Hepatocyte (in vitro differentiated cells): ENCODE results near the gene LRRC47.

Source experiments
- EZH2 ChIP-seq: fragments of 200-600 bp; sonication (generic); IDR thresholded peaks from 2 replicates; pipeline ENCODE4 v1.6.1; 2016; ENCODE audit warnings: antibody characterized with exemption, mild to moderate bottlenecking, borderline replicate concordance
- TF ChIP-seq, protein P1 (sequence below): fragments of 200-600 bp; sonication (generic); IDR thresholded peaks from 2 replicates; pipeline ENCODE4 v1.5.1; 2016; ENCODE audit warnings: antibody characterized with exemption, mild to moderate bottlenecking; ENCODE audit not compliant: poor library complexity

DNA sequence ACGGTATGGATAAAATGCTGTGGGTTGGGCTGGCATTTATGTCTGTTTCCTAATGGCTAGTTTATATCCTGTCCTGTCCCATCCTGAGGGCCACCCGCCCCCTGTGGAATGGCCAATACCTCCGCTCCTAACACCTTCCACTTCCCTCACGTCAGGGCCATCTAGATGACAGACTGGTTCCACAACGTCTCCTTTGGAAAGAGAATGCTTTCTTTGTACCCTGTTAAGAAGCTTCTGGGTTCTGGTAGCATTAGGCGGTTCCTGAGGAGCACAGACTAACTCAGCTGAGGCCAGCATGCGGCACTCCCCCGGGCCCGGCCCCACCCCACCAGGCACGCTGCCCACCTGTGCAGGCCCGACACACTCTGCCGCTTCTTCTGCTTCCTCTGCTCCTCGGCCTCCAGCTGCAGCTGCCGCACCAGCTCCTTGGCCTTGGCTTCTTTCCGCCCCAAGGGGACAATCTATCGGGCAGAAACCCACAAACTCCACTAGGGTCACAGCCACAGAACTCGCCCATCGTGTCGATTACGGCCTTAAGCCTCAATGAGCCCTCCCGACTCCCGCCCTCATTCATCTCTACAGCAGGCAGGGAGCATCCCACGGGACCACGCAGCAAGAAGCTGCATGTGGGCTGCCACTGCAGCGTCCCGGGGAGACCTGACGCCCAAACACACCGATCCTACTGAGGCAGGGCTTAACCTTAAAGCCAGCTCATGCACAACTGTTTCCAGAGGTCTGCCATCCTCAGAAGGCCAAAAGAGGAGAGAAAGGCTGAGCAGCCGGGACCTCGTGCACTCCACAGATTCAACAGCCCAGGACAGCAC lies 12.4 kb downstream of the LRRC47 start:
- TF ChIP-seq, protein P1, sequence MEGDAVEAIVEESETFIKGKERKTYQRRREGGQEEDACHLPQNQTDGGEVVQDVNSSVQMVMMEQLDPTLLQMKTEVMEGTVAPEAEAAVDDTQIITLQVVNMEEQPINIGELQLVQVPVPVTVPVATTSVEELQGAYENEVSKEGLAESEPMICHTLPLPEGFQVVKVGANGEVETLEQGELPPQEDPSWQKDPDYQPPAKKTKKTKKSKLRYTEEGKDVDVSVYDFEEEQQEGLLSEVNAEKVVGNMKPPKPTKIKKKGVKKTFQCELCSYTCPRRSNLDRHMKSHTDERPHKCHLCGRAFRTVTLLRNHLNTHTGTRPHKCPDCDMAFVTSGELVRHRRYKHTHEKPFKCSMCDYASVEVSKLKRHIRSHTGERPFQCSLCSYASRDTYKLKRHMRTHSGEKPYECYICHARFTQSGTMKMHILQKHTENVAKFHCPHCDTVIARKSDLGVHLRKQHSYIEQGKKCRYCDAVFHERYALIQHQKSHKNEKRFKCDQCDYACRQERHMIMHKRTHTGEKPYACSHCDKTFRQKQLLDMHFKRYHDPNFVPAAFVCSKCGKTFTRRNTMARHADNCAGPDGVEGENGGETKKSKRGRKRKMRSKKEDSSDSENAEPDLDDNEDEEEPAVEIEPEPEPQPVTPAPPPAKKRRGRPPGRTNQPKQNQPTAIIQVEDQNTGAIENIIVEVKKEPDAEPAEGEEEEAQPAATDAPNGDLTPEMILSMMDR, result no peak
- TF ChIP-seq EZH2, result no peak
